Measurements from ENCODE around the gene SERHL2.

DNA sequence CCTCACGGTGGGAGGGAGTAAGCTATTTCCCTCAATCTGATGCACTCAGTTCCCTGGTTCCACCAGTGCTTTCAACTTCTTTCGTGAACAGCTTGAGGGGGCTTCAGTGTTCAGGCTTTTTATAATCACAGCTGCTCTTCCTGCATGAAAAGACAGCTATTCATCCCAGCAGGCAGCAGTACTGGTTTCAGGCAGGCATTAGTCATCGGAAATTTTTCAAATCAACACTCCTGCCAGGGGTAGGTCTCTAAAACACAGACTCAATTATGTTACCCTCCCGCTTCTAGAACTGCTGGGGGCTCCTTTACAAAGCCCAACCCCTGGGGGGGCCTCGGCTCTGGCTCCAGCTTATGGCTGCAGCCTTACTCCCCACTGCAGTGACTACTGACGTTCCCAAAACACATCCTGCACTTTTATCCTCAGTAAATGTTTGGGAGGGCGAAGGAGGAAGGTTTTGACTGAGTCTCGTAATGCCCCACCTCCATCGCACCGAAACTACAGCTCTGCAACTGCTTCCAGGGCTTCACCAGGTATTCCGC is 55.1 kb downstream of the SERHL2 start:
- TF ChIP-seq GABPA (IDR thresholded peaks at IDR 0.05; ENCODE audit: low read depth) (no peak), POLR2AphosphoS5 (IDR thresholded peaks at IDR 0.05; ENCODE audit: low read depth) (no peak)
- TF ChIP-seq, protein P1, sequence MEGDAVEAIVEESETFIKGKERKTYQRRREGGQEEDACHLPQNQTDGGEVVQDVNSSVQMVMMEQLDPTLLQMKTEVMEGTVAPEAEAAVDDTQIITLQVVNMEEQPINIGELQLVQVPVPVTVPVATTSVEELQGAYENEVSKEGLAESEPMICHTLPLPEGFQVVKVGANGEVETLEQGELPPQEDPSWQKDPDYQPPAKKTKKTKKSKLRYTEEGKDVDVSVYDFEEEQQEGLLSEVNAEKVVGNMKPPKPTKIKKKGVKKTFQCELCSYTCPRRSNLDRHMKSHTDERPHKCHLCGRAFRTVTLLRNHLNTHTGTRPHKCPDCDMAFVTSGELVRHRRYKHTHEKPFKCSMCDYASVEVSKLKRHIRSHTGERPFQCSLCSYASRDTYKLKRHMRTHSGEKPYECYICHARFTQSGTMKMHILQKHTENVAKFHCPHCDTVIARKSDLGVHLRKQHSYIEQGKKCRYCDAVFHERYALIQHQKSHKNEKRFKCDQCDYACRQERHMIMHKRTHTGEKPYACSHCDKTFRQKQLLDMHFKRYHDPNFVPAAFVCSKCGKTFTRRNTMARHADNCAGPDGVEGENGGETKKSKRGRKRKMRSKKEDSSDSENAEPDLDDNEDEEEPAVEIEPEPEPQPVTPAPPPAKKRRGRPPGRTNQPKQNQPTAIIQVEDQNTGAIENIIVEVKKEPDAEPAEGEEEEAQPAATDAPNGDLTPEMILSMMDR (IDR thresholded peaks at IDR 0.05; ENCODE audit: insufficient read depth, low read length) = no peak
